ENCODE data around the gene PDE1C. TPM values are rescaled to one million over a fixed set of nuclear protein-coding genes. Genes with fewer than 3 reads are reported as not detected.

PDE1C gene
- total and polyA plus RNA-seq, 2 of the 4 experiments (the other 2 are of a cell fraction) = 14.2 to 61.5 TPM

DNA sequence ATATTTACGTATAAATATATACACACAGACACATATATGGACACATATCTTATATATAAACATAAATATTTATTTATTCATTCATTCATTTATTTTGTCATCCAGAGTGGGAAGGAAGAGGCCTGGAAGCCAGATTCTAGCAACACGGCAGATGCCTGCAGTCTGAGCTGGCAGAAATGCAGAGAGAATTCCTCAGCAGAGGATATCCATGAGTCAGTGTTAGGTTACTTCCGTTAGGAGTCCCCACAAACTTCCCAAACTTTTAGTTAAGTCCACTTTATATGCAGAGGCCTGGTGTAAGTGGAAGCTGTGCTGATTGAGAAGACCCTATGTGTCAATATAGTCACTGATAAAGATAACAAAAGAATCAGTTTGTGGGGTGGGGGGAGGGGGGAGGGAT lies 293.6 kb downstream of the PDE1C start:
- DNase-seq (peak; percentile 84), ATAC-seq (ENCODE audit: low read depth) (peak; percentile 91)
- Histone ChIP-seq H4K8ac (ENCODE audit: low read depth in 2 of 2, low read length in 2 of 2) (no peak overlapping the region), H2BK15ac (ENCODE audit: low read depth, low read length) (no peak overlapping the region), H3K4me1 (ENCODE audit: control insufficient read depth, insufficient read depth, low read length) (no peaks in the 10 kb centered on the region; the same call in 1 of the 2 replicates), H2AK5ac (ENCODE audit: low read depth, low read length) (no peak overlapping the region), H3K23ac (ENCODE audit: low read depth, low read length) (no peak overlapping the region), H3K4me3 (ENCODE audit: insufficient read depth, low read depth, low read length) (no peak overlapping the region), H2BK20ac (ENCODE audit: low read depth, low read length) (no peak overlapping the region), H4K20me1 (ENCODE audit: insufficient read depth, low read length) (no peaks in the 10 kb centered on the region), H3K9me3 (ENCODE audit: control insufficient read depth, insufficient read depth, low read length) (no peaks in the 10 kb centered on the region), H2BK120ac (ENCODE audit: low read depth, low read length) (no peak overlapping the region), H3K9ac (ENCODE audit: low read depth, low read length) (no peak overlapping the region), H3K27ac (ENCODE audit: insufficient read depth, low read length) (no peak overlapping the region), H3K79me1 (ENCODE audit: low read depth in 1 of 2, low read length in 2 of 2) (no peaks in the 10 kb centered on the region), H2AK9ac (replicated peaks; ENCODE audit: low read depth, low read length, poor library complexity) (no peak overlapping the region), H3K4me2 (ENCODE audit: low read depth, low read length) (no peak overlapping the region), H3K27me3 (ENCODE audit: control insufficient read depth, insufficient read depth, low read length) (no peaks in the 10 kb centered on the region), H4K91ac (ENCODE audit: insufficient read depth, low read depth, low read length) (no peak overlapping the region), H3K36me3 (ENCODE audit: control insufficient read depth, insufficient read depth, low read length) (no peaks in the 10 kb centered on the region), H2BK5ac (ENCODE audit: low read depth, low read length, poor library complexity, severe bottlenecking) (peak overlapping the region; percentile 81), H3K4ac (ENCODE audit: low read depth, low read length) (no peak overlapping the region), H2AFZ (replicated peaks; ENCODE audit: low read length, poor library complexity) (no peak overlapping the region), H3K18ac (ENCODE audit: low read depth, low read length) (no peak overlapping the region), H3K9me1 (ENCODE audit: insufficient read depth, low read length) (peaks cover 12% of the 10 kb centered on the region), H3K14ac (replicated peaks; ENCODE audit: low read depth, low read length) (no peak overlapping the region), H4K5ac (ENCODE audit: low read depth, low read length) (no peak overlapping the region), H3K56ac (ENCODE audit: extremely low read depth, insufficient read depth, low read length) (no peak overlapping the region)
- no TSS peak for BruUV-seq (replicated peaks)
- dilution Hi-C loops (cut with HindIII; ENCODE audit: low sequenced_read_pairs, unreplicated experiment) (no loop called here), in situ Hi-C loops (cut with MboI; ENCODE audit: low sequenced_read_pairs) (no loop called here), intact Hi-C loops (cut with micrococcal nuclease) (no loop called here)
- POLR2A ChIA-PET (ENCODE audit: unreplicated experiment) = no interaction called here
- no CpG with 5 or more reads among the region's 3 CpGs for WGBS, 2 experiments (ENCODE audit: extremely low coverage in 2 of 2, insufficient read length in 1 of 2)
- CTCF ChIA-PET = no interaction called here
- TF ChIP-seq MAFK (IDR thresholded peaks at IDR 0.05; ENCODE audit: low read depth, low read length) = no peak
- no peak for TF ChIP-seq NFE2L2 (IDR thresholded peaks at IDR 0.05; ENCODE audit: low read depth, low read length)
- TF ChIP-seq BHLHE40 (IDR thresholded peaks at IDR 0.05; ENCODE audit: low read depth, low read length) = no peak
- TF ChIP-seq FOS (IDR thresholded peaks at IDR 0.05; ENCODE audit: low read depth, low read length) = peak; percentile 53
- no peak for TF ChIP-seq RFX5 (IDR thresholded peaks at IDR 0.05; ENCODE audit: low read depth, low read length)
- TF ChIP-seq RAD21 (IDR thresholded peaks at IDR 0.05; ENCODE audit: low read length) = 0 out of 2 replicates have a peak, but pooled peaks have one; percentile 4

Measured in IMR-90 (cell line).